HepG2 (cell line): ENCODE data around the gene LIN28A. TPM values are rescaled to one million over a fixed set of nuclear protein-coding genes. Genes with fewer than 3 reads are reported as not detected.
A peak's percentile ranks its signal among the peaks of the same experiment; 100 is the strongest.

Source experiments
- ATAC-seq: fragments of 200-7000 bp; cut with Tn5 transposase; 3 replicates; pipeline ENCODE4 v1.9.1; 2020; ENCODE audit warnings: mild to moderate bottlenecking, moderate library complexity
- BruUV-seq: library from RNA; stranded (reverse); fragments of 400-500 nt; replicated peaks from 2 replicates; lab custom pipeline; 2021; lab: Mats Ljungman, UMichigan
- CTCF ChIA-PET: fragments of 300-600 bp; formaldehyde crosslinking; extraction: SDS; loops from one replicate; lab custom pipeline; 2021; ENCODE audit warnings: low total read pairs, inconsistent platforms, low intra/inter-chr PET ratio; lab: Yijun Ruan, JAX
- POLR2A ChIA-PET: fragments of 350-600 bp; sonication (Branson Sonifier 250); formaldehyde crosslinking; loops from one replicate; lab custom pipeline; 2020; ENCODE audit warnings: antibody characterized with exemption, inconsistent platforms; lab: Yijun Ruan, JAX
- DNase-seq: peaks from one replicate; pipeline ENCODE4 v3.0.0-alpha.2; 2015; ENCODE audit warnings: low spot score
- FAIRE-seq: peaks from 3 replicates; lab custom pipeline; 2011; peaks lifted over from hg19 to GRCh38; lab: Jason Lieb, UNC
- H2AFZ ChIP-seq: one replicate; pipeline ENCODE4 v1.6.1; 2011; ENCODE audit warnings: low read length, inconsistent platforms
- H3K27ac ChIP-seq: fragments of 300-600 bp; 3 replicates; pipeline ENCODE4 v1.8.0; 2011; ENCODE audit warnings: mixed run types, mild to moderate bottlenecking, mixed read lengths, low read length, inconsistent platforms; ENCODE audit not compliant: insufficient read depth; ENCODE audit errors: extremely low read length
- H3K27me3 ChIP-seq, 2 experiments: fragments of 200-600 bp in 1 of 2; 2 replicates in 1 of 2; 3 replicates in 1 of 2; pipeline versions ENCODE4 v1.6.0 to v1.8.0; 2011; ENCODE audit warnings: low read length in 2 of 2, mild to moderate bottlenecking in 2 of 2, moderate library complexity in 2 of 2, inconsistent platforms in 1 of 2; ENCODE audit not compliant: insufficient read depth in 2 of 2, control insufficient read depth in 1 of 2
- H3K36me3 ChIP-seq, 2 experiments: fragments of 200-600 bp in 1 of 2; replicated peaks in 1 of 2; 2 replicates in 1 of 2; 3 replicates in 1 of 2; pipeline versions ENCODE4 v1.5.1 to v1.8.0; 2011; ENCODE audit warnings: low read length in 2 of 2, inconsistent platforms in 1 of 2; ENCODE audit not compliant: insufficient read depth in 2 of 2, control insufficient read depth in 1 of 2
- H3K4me1 ChIP-seq: 2 replicates; pipeline ENCODE4 v1.5.1; 2012; ENCODE audit warnings: low read length, inconsistent platforms; ENCODE audit not compliant: insufficient read depth
- H3K4me2 ChIP-seq: 2 replicates; pipeline ENCODE4 v1.6.0; 2011; ENCODE audit warnings: low read depth, low read length, inconsistent platforms
- H3K4me3 ChIP-seq, 3 experiments: fragments of 200-600 bp in 1 of 3; sonication (generic), shearing (Covaris generic) in 1 of 3; replicated peaks in 1 of 3; 2 replicates each; pipeline ENCODE4 v1.5.1; 2011 to 2016; ENCODE audit warnings: low read length in 3 of 3, inconsistent platforms in 2 of 3, low read depth in 2 of 3, mild to moderate bottlenecking in 2 of 3, control low read depth in 1 of 3, mixed read lengths in 1 of 3; ENCODE audit not compliant: insufficient read depth in 1 of 3
- H3K79me2 ChIP-seq: one replicate; pipeline ENCODE4 v1.6.1; 2011; ENCODE audit warnings: low read length, inconsistent platforms; ENCODE audit not compliant: insufficient read depth
- H3K9ac ChIP-seq: 2 replicates; pipeline ENCODE4 v1.6.0; 2011; ENCODE audit warnings: mild to moderate bottlenecking, low read depth, low read length, inconsistent platforms; ENCODE audit not compliant: insufficient read depth
- H3K9me3 ChIP-seq: 2 replicates; pipeline ENCODE4 v1.5.1; 2012; ENCODE audit warnings: mild to moderate bottlenecking, low read length
- H4K20me1 ChIP-seq: 2 replicates; pipeline ENCODE4 v1.6.0; 2011; ENCODE audit warnings: inconsistent platforms, mild to moderate bottlenecking, low read length, moderate library complexity; ENCODE audit not compliant: insufficient read depth
- ESRRA ChIP-seq: sonication (generic); formaldehyde crosslinking; IDR thresholded peaks from 2 replicates; pipeline ENCODE4 v1.5.1; 2020; ENCODE audit warnings: mild to moderate bottlenecking, low read depth, missing genetic modification reagents
- ETV6 ChIP-seq: sonication (generic); formaldehyde crosslinking; conservative IDR thresholded peaks from 2 replicates; pipeline ENCODE4 v1.4.0; 2020; ENCODE audit warnings: missing genetic modification reagents
- HOXA3 ChIP-seq: sonication (generic); formaldehyde crosslinking; IDR thresholded peaks from 2 replicates; pipeline ENCODE4 v1.5.0; 2020; ENCODE audit warnings: missing genetic modification reagents
- KDM1A ChIP-seq: IDR thresholded peaks from 2 replicates; pipeline ENCODE4 v1.6.1; 2016; ENCODE audit warnings: missing compliant biosample characterization
- ZBTB7A ChIP-seq: sonication (generic); formaldehyde crosslinking; IDR thresholded peaks from 2 replicates; pipeline ENCODE4 v1.8.0; 2022; ENCODE audit warnings: mild to moderate bottlenecking, missing genetic modification reagents
- ZEB1 ChIP-seq: IDR thresholded peaks from 2 replicates; pipeline ENCODE4 v1.6.1; 2012; ENCODE audit warnings: mild to moderate bottlenecking, low read depth, inconsistent platforms; ENCODE audit not compliant: insufficient replicate concordance
- ZNF121 ChIP-seq: sonication (generic); formaldehyde crosslinking; IDR thresholded peaks from 2 replicates; pipeline ENCODE4 v1.5.0; 2020; ENCODE audit warnings: mild to moderate bottlenecking, missing genetic modification reagents
- ZNF350 ChIP-seq: sonication (generic); formaldehyde crosslinking; IDR thresholded peaks from 2 replicates; pipeline ENCODE4 v1.4.0; 2020; ENCODE audit warnings: mild to moderate bottlenecking, low read depth, missing genetic modification reagents, borderline replicate concordance
- ZNF768 ChIP-seq: sonication (generic); formaldehyde crosslinking; IDR thresholded peaks from 2 replicates; pipeline ENCODE4 v1.4.0; 2020; ENCODE audit warnings: missing genetic modification reagents
- WGBS: methylation state at CpG from one replicate; pipeline ENCODE4 v1.1.6; 2017; ENCODE audit warnings: low lambda C conversion rate; 5-methylcytosine and 5-hydroxymethylcytosine counted together
- in situ Hi-C: cut with HindIII; loops from 2 replicates; pipeline ENCODE4 v1.10.0; 2017; ENCODE audit warnings: low pct_unique_long_range_greater_than_20kb; ENCODE audit not compliant: extremely low pct_ligation_motif_present
- intact Hi-C: fragments of 100-400 bp; cut with micrococcal nuclease; formaldehyde crosslinking; loops from one replicate; pipeline ENCODE4 v1.10.0; 2022; ENCODE audit not compliant: unreplicated experiment
- polyA plus RNA-seq, 8 experiments: library from polyadenylated mRNA; depleted of rRNA in 3 of 8; stranded (reverse) in 7 of 8; unstranded in 1 of 8; fragments of >200 nt; fragmentation: Illumina TruSeq in 4 of 8; extraction: Trizol in 4 of 8; gene quantifications; 2 replicates each; pipeline versions ENCODE4 v1.2.1 to v1.2.3, GENCODE V29; 2011 to 2016; ENCODE audit warnings: low read depth in 4 of 8, missing spikeins in 1 of 8, mixed read lengths in 1 of 8; ENCODE audit not compliant: insufficient read depth in 1 of 8
- total RNA-seq, 5 experiments: library from RNA; depleted of rRNA; stranded (reverse); fragments of >200 nt; fragmentation: Illumina TruSeq; extraction: Trizol; gene quantifications; 2 replicates each; pipeline ENCODE4 v1.2.3, GENCODE V29; 2016; ENCODE audit warnings: low read depth in 1 of 5
- TF ChIP-seq, protein P1 (sequence below): sonication (generic); formaldehyde crosslinking; IDR thresholded peaks from 2 replicates; pipeline ENCODE4 v1.4.0; 2020; ENCODE audit warnings: mild to moderate bottlenecking, missing genetic modification reagents
- TF ChIP-seq, protein P2 (sequence below): sonication (generic); formaldehyde crosslinking; IDR thresholded peaks from 2 replicates; pipeline ENCODE4 v1.5.0; 2020; ENCODE audit warnings: mild to moderate bottlenecking, missing genetic modification reagents, moderate library complexity

Gene LIN28A
- total and polyA plus RNA-seq, 2 of the 13 experiments (the other 11 are each of a cell fraction or from before 2014, with no cell fraction given), result not detected

DNA sequence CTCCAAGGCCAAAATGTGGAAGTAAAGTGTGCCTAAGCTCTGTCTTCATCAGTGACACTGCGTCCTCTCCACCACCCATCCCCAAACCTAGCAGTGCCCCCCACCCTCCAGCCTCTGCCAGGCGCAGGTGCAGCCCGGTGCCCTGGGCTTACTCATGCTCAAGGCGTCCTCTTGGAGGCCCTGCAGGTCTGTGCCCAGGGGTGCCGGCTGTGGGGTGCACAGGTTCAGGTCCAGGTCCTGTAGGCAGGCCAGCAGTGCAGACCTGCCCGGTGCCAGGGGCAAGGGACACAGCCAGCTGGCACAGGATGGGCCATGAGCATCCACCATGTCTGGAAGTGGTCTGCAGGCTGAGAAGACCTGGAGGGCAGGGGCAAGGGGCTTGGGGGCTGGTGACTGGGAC, 43.2 kb upstream of the LIN28A start:
- H3K9me3 ChIP-seq, result no peaks in the 10 kb centered on the region
- peaks cover 1 to 4% of the 10 kb centered on the region in 2 experiments; a peak in 2 of 5 replicates for H3K27me3 ChIP-seq
- no peak for FAIRE-seq
- no peak overlapping the region for H3K27ac ChIP-seq
- WGBS, result 59% methylated on average over 2 of the region's 6 CpGs
- no TSS peak for BruUV-seq
- H3K79me2 ChIP-seq, result no peaks in the 10 kb centered on the region
- H2AFZ ChIP-seq, result no peak overlapping the region
- no peak overlapping the region for H3K9ac ChIP-seq
- H4K20me1 ChIP-seq, result no peaks in the 10 kb centered on the region
- in situ Hi-C loops (no loop called here), intact Hi-C loops (no loop called here)
- no peak for ATAC-seq
- TF ChIP-seq ZBTB7A (CRISPR knock-in tag) (no peak), HOXA3 (CRISPR knock-in tag) (no peak), ETV6 (CRISPR knock-in tag) (no peak), ZEB1 (no peak), ESRRA (CRISPR knock-in tag) (no peak), ZNF350 (no peak)
- H3K4me1 ChIP-seq, result peaks cover 31% of the 10 kb centered on the region
- ChIA-PET POLR2A (no interaction called here), CTCF (no interaction called here)
- DNase-seq, result no peak
- H3K36me3 ChIP-seq, result no peaks in the 10 kb centered on the region; a peak in 1 of 5 replicates
- no peak overlapping the region for H3K4me3 ChIP-seq
- H3K4me2 ChIP-seq, result no peak overlapping the region

DNA sequence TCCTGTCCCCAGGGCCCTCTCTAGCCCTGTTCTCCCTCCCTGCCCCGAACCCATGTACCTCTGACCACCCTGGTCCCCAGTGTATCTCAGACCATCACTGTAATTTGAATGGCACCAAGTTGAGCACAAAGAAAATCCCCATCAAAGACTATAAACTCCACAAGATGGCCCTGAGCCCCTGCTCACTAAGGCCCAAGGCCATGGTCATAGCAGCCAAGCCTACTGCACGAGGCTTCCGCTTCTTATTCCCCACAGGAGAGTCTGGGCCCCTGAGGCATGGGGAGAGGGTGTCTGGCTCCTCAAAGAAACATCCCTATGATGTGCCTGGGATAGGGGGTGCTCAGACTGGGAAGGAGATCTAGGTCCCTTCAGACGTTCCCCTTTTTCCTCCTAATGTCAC, 42.6 kb upstream of the LIN28A start:
- Histone ChIP-seq H3K9ac (no peak overlapping the region), H3K27ac (no peak overlapping the region), H3K27me3 (peaks cover 3 to 7% of the 10 kb centered on the region in 2 experiments; a peak in 2 of 5 replicates), H4K20me1 (no peaks in the 10 kb centered on the region), H2AFZ (no peak overlapping the region), H3K9me3 (no peaks in the 10 kb centered on the region), H3K4me1 (peaks cover 25% of the 10 kb centered on the region), H3K36me3 (no peaks in the 10 kb centered on the region; a peak in 1 of 5 replicates), H3K4me2 (no peak overlapping the region), H3K4me3 (no peak overlapping the region), H3K79me2 (no peaks in the 10 kb centered on the region)
- no peak for FAIRE-seq
- BruUV-seq, result no TSS peak
- in situ Hi-C loops, result no loop called here
- ChIA-PET POLR2A (no interaction called here), CTCF (no interaction called here)
- no peak for TF ChIP-seq KDM1A (CRISPR knock-in tag)
- TF ChIP-seq, protein P1, sequence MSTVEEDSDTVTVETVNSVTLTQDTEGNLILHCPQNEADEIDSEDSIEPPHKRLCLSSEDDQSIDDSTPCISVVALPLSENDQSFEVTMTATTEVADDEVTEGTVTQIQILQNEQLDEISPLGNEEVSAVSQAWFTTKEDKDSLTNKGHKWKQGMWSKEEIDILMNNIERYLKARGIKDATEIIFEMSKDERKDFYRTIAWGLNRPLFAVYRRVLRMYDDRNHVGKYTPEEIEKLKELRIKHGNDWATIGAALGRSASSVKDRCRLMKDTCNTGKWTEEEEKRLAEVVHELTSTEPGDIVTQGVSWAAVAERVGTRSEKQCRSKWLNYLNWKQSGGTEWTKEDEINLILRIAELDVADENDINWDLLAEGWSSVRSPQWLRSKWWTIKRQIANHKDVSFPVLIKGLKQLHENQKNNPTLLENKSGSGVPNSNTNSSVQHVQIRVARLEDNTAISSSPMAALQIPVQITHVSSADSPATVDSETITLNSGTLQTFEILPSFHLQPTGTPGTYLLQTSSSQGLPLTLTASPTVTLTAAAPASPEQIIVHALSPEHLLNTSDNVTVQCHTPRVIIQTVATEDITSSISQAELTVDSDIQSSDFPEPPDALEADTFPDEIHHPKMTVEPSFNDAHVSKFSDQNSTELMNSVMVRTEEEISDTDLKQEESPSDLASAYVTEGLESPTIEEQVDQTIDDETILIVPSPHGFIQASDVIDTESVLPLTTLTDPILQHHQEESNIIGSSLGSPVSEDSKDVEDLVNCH (CRISPR knock-in tag), result no peak
- TF ChIP-seq ZNF121, result no peak
- no peak for TF ChIP-seq ZNF768 (CRISPR knock-in tag)
- TF ChIP-seq, protein P2, sequence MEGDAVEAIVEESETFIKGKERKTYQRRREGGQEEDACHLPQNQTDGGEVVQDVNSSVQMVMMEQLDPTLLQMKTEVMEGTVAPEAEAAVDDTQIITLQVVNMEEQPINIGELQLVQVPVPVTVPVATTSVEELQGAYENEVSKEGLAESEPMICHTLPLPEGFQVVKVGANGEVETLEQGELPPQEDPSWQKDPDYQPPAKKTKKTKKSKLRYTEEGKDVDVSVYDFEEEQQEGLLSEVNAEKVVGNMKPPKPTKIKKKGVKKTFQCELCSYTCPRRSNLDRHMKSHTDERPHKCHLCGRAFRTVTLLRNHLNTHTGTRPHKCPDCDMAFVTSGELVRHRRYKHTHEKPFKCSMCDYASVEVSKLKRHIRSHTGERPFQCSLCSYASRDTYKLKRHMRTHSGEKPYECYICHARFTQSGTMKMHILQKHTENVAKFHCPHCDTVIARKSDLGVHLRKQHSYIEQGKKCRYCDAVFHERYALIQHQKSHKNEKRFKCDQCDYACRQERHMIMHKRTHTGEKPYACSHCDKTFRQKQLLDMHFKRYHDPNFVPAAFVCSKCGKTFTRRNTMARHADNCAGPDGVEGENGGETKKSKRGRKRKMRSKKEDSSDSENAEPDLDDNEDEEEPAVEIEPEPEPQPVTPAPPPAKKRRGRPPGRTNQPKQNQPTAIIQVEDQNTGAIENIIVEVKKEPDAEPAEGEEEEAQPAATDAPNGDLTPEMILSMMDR, result peak; percentile 19; the same call in 1 of the 2 replicates
- intact Hi-C loops, result no loop called here
- 4% methylated on average over 4 of the region's 4 CpGs for WGBS
- DNase-seq, result no peak
- no peak for ATAC-seq
